B cell (primary cell): Measurements from ENCODE around the gene AAK1. TPM values are rescaled to one million over a fixed set of nuclear protein-coding genes. Genes with fewer than 3 reads are reported as not detected.

Experiments used
- ATAC-seq: fragments of 200-7000 bp; cut with Tn5 transposase; one replicate; pipeline ENCODE4 v1.10.0; 2021; ENCODE audit warnings: low read depth, mild to moderate bottlenecking, moderate number of reproducible peaks, moderate library complexity
- CTCF ChIA-PET: fragments of 350-600 bp; sonication (Branson Sonifier 250); formaldehyde crosslinking; loops from one replicate; lab custom pipeline; 2021; ENCODE audit warnings: antibody characterized with exemption, inconsistent platforms; lab: Charles Lee
- POLR2A ChIA-PET: fragments of 350-600 bp; sonication (Branson Sonifier 250); formaldehyde crosslinking; loops from one replicate; lab custom pipeline; 2021; ENCODE audit warnings: antibody characterized with exemption; lab: Charles Lee
- DNase-seq: peaks from one replicate; pipeline ENCODE4 v3.0.0; 2013
- H2AFZ ChIP-seq: 2 replicates; pipeline ENCODE4 v1.6.1; 2012; ENCODE audit warnings: mild to moderate bottlenecking, low read depth, low read length; ENCODE audit not compliant: insufficient read depth, poor library complexity, severe bottlenecking
- H3K27ac ChIP-seq, 2 donors: 1 replicate in 1 of 2; 2 replicates in 1 of 2; pipeline ENCODE4 v1.5.1; 2012 to 2013; ENCODE audit warnings: low read length in 2 of 2, mild to moderate bottlenecking in 2 of 2, moderate library complexity in 1 of 2
- H3K27me3 ChIP-seq, 4 experiments: fragments of 200-600 bp in 1 of 4; sonication (generic) in 1 of 4; replicated peaks in 1 of 4; 1 replicate in 2 of 4; 2 replicates in 2 of 4; pipeline versions ENCODE4 v1.6.1 to v1.7.0; 2013 to 2016; ENCODE audit warnings: low read length in 3 of 4, mild to moderate bottlenecking in 2 of 4, mixed read lengths in 1 of 4, moderate library complexity in 1 of 4; ENCODE audit not compliant: insufficient read depth in 4 of 4, control insufficient read depth in 3 of 4; ENCODE audit errors: control extremely low read depth in 1 of 4
- H3K36me3 ChIP-seq, 2 experiments: replicated peaks in 1 of 2; 1 replicate in 1 of 2; 2 replicates in 1 of 2; pipeline versions ENCODE4 v1.6.1 to v1.7.1; 2013; ENCODE audit warnings: low read length in 1 of 2; ENCODE audit not compliant: insufficient read depth in 2 of 2, control insufficient read depth in 1 of 2; ENCODE audit errors: control extremely low read depth in 1 of 2, extremely low read depth in 1 of 2
- H3K4me1 ChIP-seq, 2 donors: fragments of 200-600 bp in 1 of 2; sonication (generic) in 1 of 2; 1 replicate in 1 of 2; 2 replicates in 1 of 2; pipeline versions ENCODE4 v1.5.1 to v1.6.1; 2013 to 2017; ENCODE audit warnings: low read length in 2 of 2; ENCODE audit not compliant: control insufficient read depth in 2 of 2, insufficient read depth in 2 of 2
- H3K4me2 ChIP-seq: replicated peaks from 2 replicates; pipeline ENCODE3; 2012; ENCODE audit warnings: mild to moderate bottlenecking, low read depth, low read length; ENCODE audit not compliant: poor library complexity, severe bottlenecking
- H3K4me3 ChIP-seq, 5 experiments: fragments of 200-600 bp in 1 of 5; sonication (generic) in 1 of 5; 1 replicate in 3 of 5; 2 replicates in 2 of 5; pipeline versions ENCODE4 v1.5.1 to v1.7.0; 2011 to 2016; ENCODE audit warnings: low read length in 4 of 5, mild to moderate bottlenecking in 4 of 5, low read depth in 2 of 5, control low read depth in 1 of 5, moderate library complexity in 1 of 5; ENCODE audit not compliant: insufficient read depth in 1 of 5; ENCODE audit errors: control extremely low read depth in 1 of 5, extremely low read depth in 1 of 5
- H3K79me2 ChIP-seq: fragments of 200-600 bp; sonication (generic); one replicate; pipeline ENCODE4 v1.6.0; 2016; ENCODE audit warnings: low read length; ENCODE audit not compliant: control insufficient read depth, insufficient read depth
- H3K9ac ChIP-seq: fragments of 200-600 bp; sonication (generic); 2 replicates; pipeline ENCODE4 v1.6.1; 2017; ENCODE audit warnings: mild to moderate bottlenecking, low read length, moderate library complexity
- H3K9me3 ChIP-seq, 3 donors: one replicate each; pipeline versions ENCODE4 v1.6.1 to v1.7.1; 2013; ENCODE audit warnings: low read length in 2 of 3; ENCODE audit not compliant: control insufficient read depth in 2 of 3, insufficient read depth in 1 of 3; ENCODE audit errors: control extremely low read depth in 1 of 3
- H4K20me1 ChIP-seq: 2 replicates; pipeline ENCODE4 v1.6.0; 2012; ENCODE audit warnings: mild to moderate bottlenecking, low read length; ENCODE audit not compliant: insufficient read depth, control insufficient read depth, poor library complexity, severe bottlenecking
- H3K27ac Mint-ChIP-seq: one replicate; pipeline ENCODE4 v1.8.0; 2021; ENCODE audit warnings: mixed read lengths
- H3K27me3 Mint-ChIP-seq: one replicate; pipeline ENCODE4 v1.8.0; 2021; ENCODE audit warnings: mixed read lengths
- H3K4me1 Mint-ChIP-seq: one replicate; pipeline ENCODE4 v1.8.0; 2021; ENCODE audit warnings: mixed read lengths
- H3K4me3 Mint-ChIP-seq: one replicate; pipeline ENCODE4 v1.8.0; 2021; ENCODE audit warnings: mixed read lengths
- H3K9me3 Mint-ChIP-seq: one replicate; pipeline ENCODE4 v1.8.0; 2022; ENCODE audit warnings: mixed read lengths; ENCODE audit not compliant: insufficient read depth
- EZH2 ChIP-seq: IDR thresholded peaks from 2 replicates; pipeline ENCODE4 v1.6.1; 2012; ENCODE audit warnings: borderline replicate concordance, low read depth, mild to moderate bottlenecking, moderate library complexity, low read length; ENCODE audit not compliant: insufficient read depth, poor library complexity, severe bottlenecking
- WGBS: methylation state at CpG from one replicate; pipeline ENCODE4 v1.1.5; 2013; ENCODE audit warnings: missing lambda C conversion rate; ENCODE audit not compliant: insufficient coverage; 5-methylcytosine and 5-hydroxymethylcytosine counted together
- intact Hi-C: fragments of 100-400 bp; cut with micrococcal nuclease; formaldehyde crosslinking; loops from one replicate; pipeline ENCODE4 v1.10.0; 2022
- polyA plus RNA-seq: library from polyadenylated mRNA; depleted of rRNA; stranded (reverse); fragments of >200 nt; gene quantifications from 2 replicates; pipeline ENCODE4 v1.2.3, GENCODE V29; 2012
- total RNA-seq, 2 donors: library from RNA; stranded (reverse); fragments of 120-200 nt in 1 of 2; gene quantifications; 1 replicate in 1 of 2; 2 replicates in 1 of 2; pipeline versions ENCODE4 v1.2.3 to v1.2.4, GENCODE V29; 2013 to 2022
- TF ChIP-seq, protein P1 (sequence below): fragments of 200-600 bp; IDR thresholded peaks from one replicate; pipeline ENCODE4 v1.8.0; 2022; ENCODE audit warnings: antibody characterized with exemption, mild to moderate bottlenecking

The AAK1 gene
- total and polyA plus RNA-seq, 2 donors (not counting 1 experiment from before 2014, with no cell fraction given) = 2.4 to 7.2 TPM

GRCh38 chr2:69667805-69668382, 24.4 kb upstream of the AAK1 start:
- Histone ChIP-seq H3K27ac (no peak overlapping the region), H2AFZ (no peak overlapping the region), H3K27me3 (peaks cover 0 to 10% (median 8%) of the 10 kb centered on the region in 4 experiments), H3K4me1 (no peaks in the 10 kb centered on the region), H3K36me3 (no peaks in the 10 kb centered on the region), H4K20me1 (no peaks in the 10 kb centered on the region), H3K9ac (no peak overlapping the region), H3K4me3 (no peak overlapping the region), H3K4me2 (no peak overlapping the region), H3K9me3 (peaks cover 5 to 17% (median 15%) of the 10 kb centered on the region in 3 donors), H3K79me2 (no peaks in the 10 kb centered on the region)
- Mint-ChIP-seq H3K9me3 (peaks cover 3% of the 10 kb centered on the region), H3K4me3 (no peak overlapping the region), H3K27me3 (peaks cover 26% of the 10 kb centered on the region), H3K4me1 (no peaks in the 10 kb centered on the region), H3K27ac (no peak overlapping the region)
- WGBS = 97% methylated on average over 4 of the region's 7 CpGs
- no peak for ATAC-seq
- DNase-seq = no peak
- POLR2A ChIA-PET = interaction anchor here (0.6 kb wide), 1 partner anchor 114 kb away, joined by 3 read pairs; no protein-coding TSS in a partner anchor
- CTCF ChIA-PET = no interaction called here
- intact Hi-C loops = no loop called here
- TF ChIP-seq, protein P1, sequence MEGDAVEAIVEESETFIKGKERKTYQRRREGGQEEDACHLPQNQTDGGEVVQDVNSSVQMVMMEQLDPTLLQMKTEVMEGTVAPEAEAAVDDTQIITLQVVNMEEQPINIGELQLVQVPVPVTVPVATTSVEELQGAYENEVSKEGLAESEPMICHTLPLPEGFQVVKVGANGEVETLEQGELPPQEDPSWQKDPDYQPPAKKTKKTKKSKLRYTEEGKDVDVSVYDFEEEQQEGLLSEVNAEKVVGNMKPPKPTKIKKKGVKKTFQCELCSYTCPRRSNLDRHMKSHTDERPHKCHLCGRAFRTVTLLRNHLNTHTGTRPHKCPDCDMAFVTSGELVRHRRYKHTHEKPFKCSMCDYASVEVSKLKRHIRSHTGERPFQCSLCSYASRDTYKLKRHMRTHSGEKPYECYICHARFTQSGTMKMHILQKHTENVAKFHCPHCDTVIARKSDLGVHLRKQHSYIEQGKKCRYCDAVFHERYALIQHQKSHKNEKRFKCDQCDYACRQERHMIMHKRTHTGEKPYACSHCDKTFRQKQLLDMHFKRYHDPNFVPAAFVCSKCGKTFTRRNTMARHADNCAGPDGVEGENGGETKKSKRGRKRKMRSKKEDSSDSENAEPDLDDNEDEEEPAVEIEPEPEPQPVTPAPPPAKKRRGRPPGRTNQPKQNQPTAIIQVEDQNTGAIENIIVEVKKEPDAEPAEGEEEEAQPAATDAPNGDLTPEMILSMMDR = no peak

DNA sequence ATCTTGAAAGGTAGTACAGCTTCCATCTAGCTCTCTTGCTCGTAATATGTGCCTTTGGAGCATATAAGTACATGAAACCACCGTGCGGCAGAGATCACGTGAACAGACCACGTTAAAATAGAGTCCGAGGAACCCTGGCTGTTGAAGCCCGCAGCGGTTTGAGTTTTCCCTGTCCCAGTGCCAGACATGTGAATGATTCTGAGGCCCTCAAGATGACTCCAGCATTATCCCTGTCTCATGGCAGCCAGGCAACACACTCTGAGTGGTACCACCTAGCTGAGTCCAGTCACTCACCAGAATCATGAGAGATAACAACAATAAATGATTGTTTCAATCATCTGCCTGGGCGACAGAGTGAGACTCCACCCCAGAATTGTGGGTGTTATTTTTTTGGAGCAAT, 21.6 kb upstream of the AAK1 start:
- Histone ChIP-seq H3K27me3 (peaks cover 0 to 13% (median 10%) of the 10 kb centered on the region in 4 experiments), H3K4me1 (no peaks in the 10 kb centered on the region), H3K4me2 (no peak overlapping the region), H3K9ac (no peak overlapping the region), H2AFZ (no peak overlapping the region), H3K27ac (no peak overlapping the region), H3K36me3 (no peaks in the 10 kb centered on the region), H3K4me3 (no peak overlapping the region), H4K20me1 (no peaks in the 10 kb centered on the region), H3K79me2 (no peaks in the 10 kb centered on the region), H3K9me3 (peaks cover 5 to 10% (median 7%) of the 10 kb centered on the region in 3 donors)
- CTCF ChIA-PET = interaction anchor here (1.1 kb wide), 1 partner anchor 100 kb away, joined by 4 read pairs; no protein-coding TSS in a partner anchor
- Mint-ChIP-seq H3K9me3 (peaks cover 3% of the 10 kb centered on the region), H3K27ac (no peak overlapping the region), H3K4me3 (no peak overlapping the region), H3K4me1 (no peaks in the 10 kb centered on the region), H3K27me3 (peaks cover 41% of the 10 kb centered on the region)
- TF ChIP-seq, protein P1 = no peak
- no peak for TF ChIP-seq EZH2
- ATAC-seq (no peak), DNase-seq (no peak)
- POLR2A ChIA-PET = no interaction called here
- 99% methylated on average over 8 of the region's 9 CpGs for WGBS
- intact Hi-C loops = no loop called here
